Measurements from ENCODE around the gene PPOX. TPM values are rescaled to one million over a fixed set of nuclear protein-coding genes. Genes with fewer than 3 reads are reported as not detected.
A peak's percentile ranks its signal among the peaks of the same experiment; 100 is the strongest.

PPOX gene
- total RNA-seq, 2 donors from 2014 or later, result 8.3 to 9.6 TPM

GRCh38 chr1:161132410-161133219 lies 33.6 kb upstream of the PPOX start, which contains the start of gene DEDD:
DEDD (minus strand) TSS chr1:161132667; CDS start chr1:161124462, 8,205 bp downstream.
- Histone ChIP-seq H3K27ac (peak within 1 kb of the TSS; percentile 93 to 95), H3K9me3 (no peaks in the 10 kb centered on the region), H3K27me3 (no peaks in the 10 kb centered on the region), H3K4me1 (peaks cover 0 to 37% of the 10 kb centered on the region in 2 donors), H3K4me3 (peak within 1 kb of the TSS; percentile 81 to 83), H3K36me3 (peaks cover 15% of the 10 kb centered on the region)
- no peak for TF ChIP-seq CTCF (IDR thresholded peaks at IDR 0.05)
- peak; percentile 95 for DNase-seq (ENCODE audit: low spot score)

DNA sequence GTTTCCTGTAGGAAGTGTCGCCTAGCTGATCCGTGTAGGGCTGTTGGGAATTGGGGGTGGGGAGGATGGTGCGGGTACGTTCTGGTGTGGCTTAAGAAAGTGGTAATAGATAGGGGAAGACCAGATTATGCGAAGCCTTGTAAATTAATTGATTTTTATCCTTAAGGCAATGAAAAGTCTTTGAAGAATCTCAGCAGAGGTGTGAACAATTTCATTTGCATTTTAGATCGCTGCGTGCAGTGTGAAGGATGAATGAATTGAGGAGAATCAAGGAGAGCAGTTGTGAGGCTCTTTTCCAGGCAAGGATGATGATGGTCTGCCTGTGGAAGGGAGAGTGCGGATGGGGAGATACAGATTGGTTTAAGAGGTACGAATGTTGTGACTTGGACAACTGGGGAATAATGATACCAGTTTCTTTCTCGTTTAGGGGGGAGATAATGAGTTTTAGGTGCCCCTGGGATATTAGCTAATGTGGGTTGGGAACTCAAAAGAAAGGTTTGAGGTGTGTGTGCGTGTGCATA lies 32.9 kb upstream of the PPOX start:
- H3K27me3 ChIP-seq, result no peaks in the 10 kb centered on the region
- no peak for TF ChIP-seq CTCF (IDR thresholded peaks at IDR 0.05)
- no peak for DNase-seq (ENCODE audit: low spot score)
- H3K9me3 ChIP-seq, result no peaks in the 10 kb centered on the region
- H3K36me3 ChIP-seq, result peaks cover 10% of the 10 kb centered on the region
- H3K4me1 ChIP-seq, result peaks cover 0 to 32% of the 10 kb centered on the region in 2 donors
- H3K27ac ChIP-seq, result peak overlapping the region; percentile 93 to 95
- peak overlapping the region; percentile 81 to 83 for H3K4me3 ChIP-seq

DNA sequence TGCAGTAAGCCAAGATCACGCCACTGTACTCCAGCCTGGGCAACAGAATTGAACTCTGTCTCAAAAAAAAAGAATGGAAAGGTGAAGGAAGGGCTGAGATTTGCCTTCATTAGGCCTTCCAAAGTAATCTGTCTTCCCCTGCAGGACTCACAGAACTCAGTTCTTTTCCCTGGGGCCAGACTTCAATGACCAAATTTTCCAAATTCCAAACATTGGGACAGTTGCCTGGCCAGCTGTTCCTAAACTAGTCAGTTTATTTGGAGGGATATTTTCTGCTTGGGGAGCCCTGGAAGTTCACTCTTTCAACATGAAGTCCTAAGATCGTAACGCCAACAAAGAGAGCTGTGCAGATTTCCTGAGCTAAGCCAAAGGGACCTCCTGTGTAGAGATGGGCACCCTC lies 28.3 kb upstream of the PPOX start:
- Histone ChIP-seq H3K27me3 (no peaks in the 10 kb centered on the region), H3K27ac (no peak overlapping the region), H3K4me1 (peaks cover 0 to 14% of the 10 kb centered on the region in 2 donors), H3K4me3 (no peak overlapping the region), H3K9me3 (no peaks in the 10 kb centered on the region), H3K36me3 (no peaks in the 10 kb centered on the region)
- DNase-seq (ENCODE audit: low spot score), result no peak
- no peak for TF ChIP-seq CTCF (IDR thresholded peaks at IDR 0.05)

DNA sequence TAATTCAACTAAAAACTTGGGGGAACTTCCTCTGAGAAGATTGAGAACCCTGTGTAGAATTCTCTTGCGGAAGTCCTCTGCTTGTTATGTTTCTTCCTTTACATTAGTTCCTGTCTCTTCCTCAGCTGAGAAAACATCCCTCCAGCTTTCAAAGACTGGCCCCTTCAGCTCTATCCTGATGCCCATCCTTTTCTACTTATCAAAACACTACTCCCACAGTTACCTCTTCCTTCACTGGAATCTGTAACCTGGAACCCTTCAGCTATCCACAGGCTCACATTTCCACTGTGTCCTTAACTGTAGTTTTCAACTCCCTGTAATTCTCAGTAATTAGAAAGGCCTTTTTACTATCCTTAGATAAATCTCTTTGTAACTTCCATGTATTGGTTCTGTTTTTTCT lies 27.8 kb upstream of the PPOX start:
- H3K36me3 ChIP-seq, result no peaks in the 10 kb centered on the region
- peak overlapping the region in 1 of 2 donors; percentile 11 for H3K27ac ChIP-seq
- H3K4me3 ChIP-seq, result no peak overlapping the region
- peaks cover 0 to 12% of the 10 kb centered on the region in 2 donors for H3K4me1 ChIP-seq
- TF ChIP-seq CTCF (IDR thresholded peaks at IDR 0.05), result no peak
- no peaks in the 10 kb centered on the region for H3K9me3 ChIP-seq
- DNase-seq (ENCODE audit: low spot score), result no peak
- no peaks in the 10 kb centered on the region for H3K27me3 ChIP-seq

- H3K27ac ChIP-seq, result no peak overlapping the region
- no peak overlapping the region for H3K4me3 ChIP-seq
- no peaks in the 10 kb centered on the region for H3K36me3 ChIP-seq
- DNase-seq (ENCODE audit: low spot score), result no peak
- H3K4me1 ChIP-seq, result no peaks in the 10 kb centered on the region
- no peaks in the 10 kb centered on the region for H3K27me3 ChIP-seq
- TF ChIP-seq CTCF (IDR thresholded peaks at IDR 0.05), result peak; percentile 30 to 63
- H3K9me3 ChIP-seq, result no peaks in the 10 kb centered on the region
These were observed 26.5 kb upstream of the PPOX start for GRCh38 chr1:161139766-161140165.

Data from right atrium auricular region (tissue), 2 donors.